IMR-90 (cell line): ENCODE measurements around the gene SLIT3. TPM values are rescaled to one million over a fixed set of nuclear protein-coding genes. Genes with fewer than 3 reads are reported as not detected.

Experiments
- ATAC-seq: fragments of 200-7000 bp; cut with Tn5 transposase; 2 replicates; pipeline ENCODE4 v1.9.1; 2020; ENCODE audit warnings: low read depth, mild to moderate bottlenecking, moderate library complexity
- BruUV-seq: library from RNA; stranded (reverse); fragments of 400-500 nt; replicated peaks from 2 replicates; lab custom pipeline; 2021; lab: Mats Ljungman, UMichigan
- CTCF ChIA-PET: fragments of 300-600 bp; formaldehyde crosslinking; extraction: SDS; loops from one replicate; lab custom pipeline; 2021; ENCODE audit warnings: antibody characterized with exemption; lab: Yijun Ruan, JAX
- POLR2A ChIA-PET: fragments of 300-600 bp; sonication (Branson Sonifier 250); formaldehyde crosslinking; loops from one replicate; lab custom pipeline; 2022; ENCODE audit warnings: antibody characterized with exemption; ENCODE audit not compliant: unreplicated experiment; lab: Charles Lee
- DNase-seq: peaks from one replicate; pipeline ENCODE4 v3.0.0; 2013
- H2AFZ ChIP-seq: replicated peaks from 2 replicates; pipeline ENCODE3; 2013; ENCODE audit warnings: low read length, mild to moderate bottlenecking; ENCODE audit not compliant: poor library complexity
- H2AK5ac ChIP-seq: 2 replicates; pipeline ENCODE4 v1.6.1; 2013; ENCODE audit warnings: low read depth, low read length, inconsistent platforms
- H2AK9ac ChIP-seq: replicated peaks from 2 replicates; pipeline ENCODE3; 2013; ENCODE audit warnings: mild to moderate bottlenecking, low read depth, low read length, moderate library complexity; ENCODE audit not compliant: poor library complexity
- H2BK120ac ChIP-seq: 2 replicates; pipeline ENCODE4 v1.6.1; 2013; ENCODE audit warnings: low read depth, low read length, inconsistent platforms
- H2BK15ac ChIP-seq: 3 replicates; pipeline ENCODE4 v1.6.1; 2013; ENCODE audit warnings: low read depth, low read length, inconsistent platforms
- H2BK20ac ChIP-seq: 2 replicates; pipeline ENCODE4 v1.6.1; 2013; ENCODE audit warnings: low read depth, mild to moderate bottlenecking, inconsistent platforms, low read length, moderate library complexity
- H2BK5ac ChIP-seq: 2 replicates; pipeline ENCODE4 v1.6.1; 2013; ENCODE audit warnings: mild to moderate bottlenecking, low read depth, low read length, inconsistent platforms; ENCODE audit not compliant: poor library complexity, severe bottlenecking
- H3K14ac ChIP-seq: replicated peaks from 2 replicates; pipeline ENCODE4 v1.6.1; 2013; ENCODE audit warnings: low read depth, low read length, inconsistent platforms
- H3K18ac ChIP-seq: 2 replicates; pipeline ENCODE4 v1.6.1; 2013; ENCODE audit warnings: low read depth, low read length, control low read depth
- H3K23ac ChIP-seq: 2 replicates; pipeline ENCODE4 v1.6.1; 2013; ENCODE audit warnings: low read depth, low read length, inconsistent platforms
- H3K27ac ChIP-seq: 2 replicates; pipeline ENCODE4 v1.5.1; 2013; ENCODE audit warnings: mild to moderate bottlenecking, control low read depth, low read length; ENCODE audit not compliant: insufficient read depth
- H3K27me3 ChIP-seq: 2 replicates; pipeline ENCODE4 v1.6.1; 2013; ENCODE audit warnings: low read length; ENCODE audit not compliant: control insufficient read depth, insufficient read depth
- H3K36me3 ChIP-seq: 2 replicates; pipeline ENCODE4 v1.6.1; 2013; ENCODE audit warnings: low read length, mixed read lengths; ENCODE audit not compliant: control insufficient read depth, insufficient read depth
- H3K4ac ChIP-seq: 2 replicates; pipeline ENCODE4 v1.6.1; 2013; ENCODE audit warnings: low read depth, low read length, inconsistent platforms
- H3K4me1 ChIP-seq: 2 replicates; pipeline ENCODE4 v1.6.1; 2013; ENCODE audit warnings: low read length, mixed read lengths; ENCODE audit not compliant: control insufficient read depth, insufficient read depth
- H3K4me2 ChIP-seq: 2 replicates; pipeline ENCODE4 v1.6.1; 2013; ENCODE audit warnings: low read depth, mild to moderate bottlenecking, control low read depth, low read length, moderate library complexity
- H3K4me3 ChIP-seq: 2 replicates; pipeline ENCODE4 v1.5.1; 2013; ENCODE audit warnings: low read depth, mild to moderate bottlenecking, control low read depth, low read length, moderate library complexity; ENCODE audit not compliant: insufficient read depth
- H3K56ac ChIP-seq: 2 replicates; pipeline ENCODE4 v1.6.1; 2013; ENCODE audit warnings: low read length, inconsistent platforms; ENCODE audit not compliant: insufficient read depth; ENCODE audit errors: extremely low read depth
- H3K79me1 ChIP-seq, 2 experiments: 2 replicates each; pipeline ENCODE4 v1.6.1; 2013; ENCODE audit warnings: low read length in 2 of 2, inconsistent platforms in 1 of 2, low read depth in 1 of 2
- H3K9ac ChIP-seq: 2 replicates; pipeline ENCODE4 v1.6.1; 2013; ENCODE audit warnings: low read depth, low read length, control low read depth
- H3K9me1 ChIP-seq: 2 replicates; pipeline ENCODE4 v1.6.1; 2013; ENCODE audit warnings: low read length, inconsistent platforms; ENCODE audit not compliant: insufficient read depth
- H3K9me3 ChIP-seq: 2 replicates; pipeline ENCODE4 v1.6.1; 2013; ENCODE audit warnings: low read length; ENCODE audit not compliant: control insufficient read depth, insufficient read depth
- H4K20me1 ChIP-seq: 2 replicates; pipeline ENCODE4 v1.6.1; 2013; ENCODE audit warnings: low read length, inconsistent platforms; ENCODE audit not compliant: insufficient read depth
- H4K5ac ChIP-seq: 2 replicates; pipeline ENCODE4 v1.6.1; 2013; ENCODE audit warnings: mild to moderate bottlenecking, low read depth, low read length, control low read depth
- H4K8ac ChIP-seq, 2 experiments: 2 replicates each; pipeline ENCODE4 v1.6.1; 2013; ENCODE audit warnings: low read depth in 2 of 2, low read length in 2 of 2, control low read depth in 1 of 2, inconsistent platforms in 1 of 2
- H4K91ac ChIP-seq: 2 replicates; pipeline ENCODE4 v1.6.1; 2013; ENCODE audit warnings: low read depth, low read length, inconsistent platforms; ENCODE audit not compliant: insufficient read depth
- BHLHE40 ChIP-seq: fragments of 150-350 bp; IDR thresholded peaks from 2 replicates; pipeline ENCODE4 v1.6.1; 2016; ENCODE audit warnings: mild to moderate bottlenecking, low read depth, low read length
- CHD1 ChIP-seq: IDR thresholded peaks from 2 replicates; pipeline ENCODE4 v1.6.1; 2012; ENCODE audit warnings: low read depth, low read length, improper control_type of control experiment
- FOS ChIP-seq: fragments of 150-350 bp; IDR thresholded peaks from 2 replicates; pipeline ENCODE4 v1.6.1; 2016; ENCODE audit warnings: low read depth, low read length
- MAFK ChIP-seq: IDR thresholded peaks from 2 replicates; pipeline ENCODE4 v1.6.1; 2012; ENCODE audit warnings: low read depth, low read length, improper control_type of control experiment
- MAZ ChIP-seq: IDR thresholded peaks from 2 replicates; pipeline ENCODE4 v1.6.1; 2012; ENCODE audit warnings: low read depth, mild to moderate bottlenecking, low read length, improper control_type of control experiment, moderate library complexity, borderline replicate concordance
- NFE2L2 ChIP-seq: fragments of 150-350 bp; IDR thresholded peaks from 2 replicates; pipeline ENCODE4 v1.6.1; 2016; ENCODE audit warnings: low read depth, mild to moderate bottlenecking, low read length
- POLR2A ChIP-seq: IDR thresholded peaks from 2 replicates; pipeline ENCODE4 v1.6.1; 2012; ENCODE audit warnings: mild to moderate bottlenecking, low read depth, low read length
- RAD21 ChIP-seq: IDR thresholded peaks from 2 replicates; pipeline ENCODE4 v1.6.1; 2012; ENCODE audit warnings: low read length, improper control_type of control experiment
- RFX5 ChIP-seq: IDR thresholded peaks from 2 replicates; pipeline ENCODE4 v1.8.0; 2012; ENCODE audit warnings: low read depth, mild to moderate bottlenecking, low read length, moderate library complexity
- SMC3 ChIP-seq: fragments of 150-350 bp; IDR thresholded peaks from 2 replicates; pipeline ENCODE4 v1.6.1; 2016; ENCODE audit warnings: low read depth, mild to moderate bottlenecking, antibody characterized with exemption, low read length, moderate library complexity
- dilution Hi-C: fragments of 300-500 bp; cut with HindIII; formaldehyde crosslinking; loops from one replicate; pipeline ENCODE4 v1.14.3; 2018; ENCODE audit warnings: low sequenced_read_pairs; ENCODE audit not compliant: unreplicated experiment
- in situ Hi-C: fragments of 300-500 bp; cut with MboI; formaldehyde crosslinking; loops from 3 replicates; pipeline ENCODE4 v1.14.3; 2019; ENCODE audit warnings: low sequenced_read_pairs, inconsistent platforms, mixed read lengths
- intact Hi-C: fragments of 100-400 bp; cut with micrococcal nuclease; formaldehyde crosslinking; loops from 2 replicates; pipeline ENCODE4 v1.10.0; 2022
- polyA plus RNA-seq, 3 experiments: library from polyadenylated mRNA; depleted of rRNA; stranded (reverse); fragments of >200 nt; gene quantifications; 2 replicates each; pipeline ENCODE4 v1.2.3, GENCODE V29; 2012; ENCODE audit warnings: low replicate concordance in 1 of 3
- total RNA-seq: library from RNA; depleted of rRNA; stranded (reverse); fragments of >200 nt; gene quantifications from 2 replicates; pipeline ENCODE4 v1.2.3, GENCODE V29; 2012
- TF ChIP-seq, protein P1 (sequence below): fragments of 150-350 bp; IDR thresholded peaks from 2 replicates; pipeline ENCODE4 v1.6.1; 2017; ENCODE audit warnings: mild to moderate bottlenecking, antibody characterized with exemption, low read length, low read depth

SLIT3 gene
- total and polyA plus RNA-seq, 2 of the 4 experiments (the other 2 are of a cell fraction): 0.18 to 0.50 TPM

- H3K4ac ChIP-seq: no peak overlapping the region
- H2BK120ac ChIP-seq: no peak overlapping the region
- no peak overlapping the region for H3K14ac ChIP-seq
- H2BK20ac ChIP-seq: no peak overlapping the region
- H3K27me3 ChIP-seq: no peaks in the 10 kb centered on the region
- H4K91ac ChIP-seq: no peak overlapping the region
- intact Hi-C loops (no loop called here), in situ Hi-C loops (no loop called here), dilution Hi-C loops (no loop called here)
- ChIA-PET CTCF (interaction anchor here (0.5 kb wide), 1 partner anchor 332 kb away, joined by 3 read pairs; no protein-coding TSS in a partner anchor), POLR2A (no interaction called here)
- no peak overlapping the region for H3K18ac ChIP-seq
- no peaks in the 10 kb centered on the region for H3K4me1 ChIP-seq
- H3K9ac ChIP-seq: no peak overlapping the region
- H2BK5ac ChIP-seq: no peak overlapping the region
- H2AFZ ChIP-seq: no peak overlapping the region
- H3K36me3 ChIP-seq: no peaks in the 10 kb centered on the region
- H3K27ac ChIP-seq: no peak overlapping the region
- DNase-seq (no peak), ATAC-seq (no peak)
- no peak overlapping the region for H4K8ac ChIP-seq
- no peak overlapping the region for H4K5ac ChIP-seq
- no peaks in the 10 kb centered on the region for H3K79me1 ChIP-seq
- H4K20me1 ChIP-seq: no peaks in the 10 kb centered on the region
- H3K9me3 ChIP-seq: no peaks in the 10 kb centered on the region
- no peak overlapping the region for H3K4me3 ChIP-seq
- no peak overlapping the region for H3K56ac ChIP-seq
- no peak overlapping the region for H2BK15ac ChIP-seq
- H2AK5ac ChIP-seq: no peak overlapping the region
- BruUV-seq: no TSS peak
- no peaks in the 10 kb centered on the region for H3K9me1 ChIP-seq
- H3K23ac ChIP-seq: no peak overlapping the region
- no peak overlapping the region for H2AK9ac ChIP-seq
- TF ChIP-seq, protein P1, sequence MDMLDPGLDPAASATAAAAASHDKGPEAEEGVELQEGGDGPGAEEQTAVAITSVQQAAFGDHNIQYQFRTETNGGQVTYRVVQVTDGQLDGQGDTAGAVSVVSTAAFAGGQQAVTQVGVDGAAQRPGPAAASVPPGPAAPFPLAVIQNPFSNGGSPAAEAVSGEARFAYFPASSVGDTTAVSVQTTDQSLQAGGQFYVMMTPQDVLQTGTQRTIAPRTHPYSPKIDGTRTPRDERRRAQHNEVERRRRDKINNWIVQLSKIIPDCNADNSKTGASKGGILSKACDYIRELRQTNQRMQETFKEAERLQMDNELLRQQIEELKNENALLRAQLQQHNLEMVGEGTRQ: no peak
- no peak for TF ChIP-seq BHLHE40
- no peak for TF ChIP-seq MAFK
- TF ChIP-seq FOS: no peak
- no peak for TF ChIP-seq RAD21
- TF ChIP-seq POLR2A: no peak
- TF ChIP-seq RFX5: no peak
- no peak for TF ChIP-seq CHD1
- no peak for TF ChIP-seq SMC3
- no peak for TF ChIP-seq MAZ
- TF ChIP-seq NFE2L2: no peak
- H3K4me2 ChIP-seq: no peak overlapping the region
These were observed 653.9 kb downstream of the SLIT3 start for GRCh38 chr5:168647083-168647482.
